Uterus (tissue), 2 donors: ENCODE measurements around the gene MMEL1.
"Not testable (repeated sequence)": the region's sequence is repeated elsewhere in the genome, so short reads cannot be mapped to it uniquely, and the experiment has no call there.

Source experiments
- CTCF ChIP-seq, 4 experiments: fragments of 200-600 bp in 2 of 4; fragments of 450-650 bp in 2 of 4; sonication (generic) in 2 of 4; IDR thresholded peaks; one replicate each; pipeline ENCODE4 v1.5.1; 2016 to 2019; ENCODE audit warnings: antibody characterized with exemption in 4 of 4, mild to moderate bottlenecking in 2 of 4, moderate library complexity in 1 of 4
- POLR2A ChIP-seq, 2 donors: fragments of 450-650 bp; IDR thresholded peaks; one replicate each; pipeline ENCODE4 v1.6.1; 2016; ENCODE audit warnings: antibody characterized with exemption in 2 of 2, mild to moderate bottlenecking in 1 of 2, moderate library complexity in 1 of 2

- not testable (repeated sequence) for TF ChIP-seq CTCF, POLR2A (IDR thresholded peaks at IDR 0.05)
Observed at GRCh38 chr1:2551544-2551943, 81.3 kb downstream of the MMEL1 start.
